GOT3 (cell line): Measurements from ENCODE around the gene CDKAL1.

Experiments
- DNase-seq: peaks from one replicate; lab custom pipeline; 2025; ENCODE audit warnings: mixed read lengths; lab: John Stamatoyannopoulos, UW

CDKAL1 gene

DNA sequence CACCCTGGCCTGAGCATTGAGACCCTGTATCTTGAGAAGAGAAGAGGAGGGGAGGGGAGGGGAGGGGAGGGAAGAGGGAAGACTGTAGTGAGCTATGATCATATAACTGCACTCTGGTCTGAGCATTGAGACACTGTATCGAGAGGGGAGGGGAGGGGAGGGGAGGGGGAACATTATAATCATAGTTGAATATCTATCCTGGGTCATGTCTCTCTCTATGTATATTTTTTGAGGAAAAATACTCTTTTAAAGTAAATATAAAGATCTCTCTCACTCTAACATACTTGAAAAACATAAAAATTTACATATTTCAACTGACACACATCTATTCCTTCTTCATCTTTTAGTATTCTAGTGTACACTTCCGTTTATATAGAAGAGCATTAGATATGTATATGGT is 431.0 kb downstream of the CDKAL1 start:
- DNase-seq: no peak

DNA sequence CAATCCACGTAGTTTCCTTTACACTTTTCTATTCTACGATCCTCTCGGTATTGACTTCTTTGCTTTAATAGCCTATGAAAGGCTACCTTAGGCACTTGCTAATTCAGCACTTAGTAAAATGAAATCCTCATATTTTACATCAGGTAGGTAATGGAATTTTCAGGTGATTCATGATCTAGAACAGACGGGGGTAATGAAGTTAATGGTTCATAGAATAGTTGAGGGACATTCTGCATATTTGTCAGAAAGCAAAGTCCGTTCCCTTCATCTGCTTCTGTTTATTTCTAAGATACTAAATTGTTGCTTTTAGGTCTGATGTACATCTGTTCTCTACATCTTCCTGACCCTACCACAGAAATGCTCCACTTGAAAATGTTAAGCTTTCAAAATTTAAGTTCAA is 431.7 kb downstream of the CDKAL1 start:
- no peak for DNase-seq

GRCh38 chr6:20969551-20969950 is 435.3 kb downstream of the CDKAL1 start:
- no peak for DNase-seq

GRCh38 chr6:20976391-20976918 is 442.2 kb downstream of the CDKAL1 start:
- no peak for DNase-seq

DNA sequence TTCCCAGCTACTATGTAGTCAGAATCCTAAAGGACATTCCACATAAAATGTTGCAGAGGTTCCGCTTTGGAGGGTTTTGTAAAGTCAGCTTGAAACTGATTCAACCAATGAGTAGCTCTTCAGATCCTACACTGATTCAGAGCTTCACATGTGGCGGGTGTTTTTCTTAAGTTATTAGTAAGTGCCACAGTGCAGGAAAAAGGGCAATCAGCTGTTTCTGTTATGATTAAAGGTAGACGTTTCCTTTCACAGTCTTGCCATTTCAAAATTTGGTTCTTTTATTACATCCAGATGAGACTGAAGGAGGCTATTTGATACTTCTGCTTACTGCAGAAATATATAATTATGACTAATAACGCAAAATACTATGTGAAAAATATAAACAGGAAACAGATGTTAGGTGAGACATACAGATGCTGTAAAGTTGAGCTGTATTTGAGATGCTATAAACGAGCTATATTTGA is 443.9 kb downstream of the CDKAL1 start:
- no peak for DNase-seq

DNA sequence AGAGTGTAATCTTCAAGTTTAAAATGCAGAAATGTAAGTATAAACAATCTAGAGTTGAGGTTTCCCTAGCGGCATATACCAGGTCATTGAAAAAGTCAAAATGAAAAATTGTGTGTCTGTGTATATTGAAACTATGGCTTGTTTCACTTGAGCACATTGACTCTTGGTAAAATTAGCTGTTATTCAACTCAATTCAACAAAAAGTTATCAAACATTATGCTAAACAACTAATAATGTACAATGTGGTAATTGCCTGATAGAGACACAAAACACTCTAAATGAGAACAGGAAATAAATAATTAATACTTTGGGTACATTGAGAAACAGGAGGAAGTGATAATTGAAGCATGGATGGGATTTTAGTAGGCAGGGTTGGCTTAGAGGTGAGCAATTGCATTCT is 444.8 kb downstream of the CDKAL1 start:
- DNase-seq: no peak

DNA sequence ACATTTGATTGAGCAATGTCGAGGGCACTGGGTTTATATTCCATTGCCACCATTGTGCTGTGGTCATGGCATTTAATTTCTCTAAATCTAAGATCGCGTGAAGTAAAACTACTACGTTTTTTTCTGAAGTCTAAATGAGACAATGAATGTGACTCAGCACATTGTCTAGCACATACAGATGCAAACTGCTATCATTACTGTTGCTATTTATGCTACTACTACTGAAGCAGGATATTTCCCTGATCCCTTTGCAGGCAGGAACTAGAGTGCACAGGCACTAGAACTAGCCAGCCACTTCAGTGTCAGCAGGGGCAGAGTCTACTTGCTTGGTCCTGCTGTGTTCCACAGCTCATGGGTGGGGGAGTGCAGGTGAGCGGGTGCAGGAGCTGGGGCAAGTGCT is 449.7 kb downstream of the CDKAL1 start:
- DNase-seq: no peak

GRCh38 chr6:20985821-20986220 is 451.6 kb downstream of the CDKAL1 start:
- DNase-seq: no peak

DNA sequence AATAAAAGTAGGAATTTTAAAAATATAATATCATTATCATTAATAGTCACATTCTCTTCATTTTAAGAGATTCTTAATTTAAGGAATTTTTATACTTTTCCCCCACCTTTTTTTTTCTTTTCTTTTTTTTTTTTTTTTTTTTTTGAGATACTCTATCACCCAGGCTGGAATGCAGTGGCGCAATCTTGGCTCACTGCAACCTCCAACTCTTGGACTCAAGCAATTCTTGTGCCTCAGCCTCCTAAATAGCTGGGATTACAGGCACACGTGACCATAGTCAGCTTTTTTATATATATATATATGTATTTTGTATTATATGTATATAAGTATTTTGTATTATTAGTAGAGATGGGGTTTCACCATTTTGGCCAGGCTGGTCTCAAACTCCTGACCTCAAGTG is 457.7 kb downstream of the CDKAL1 start:
- DNase-seq: no peak

- no peak for DNase-seq
These were observed 461.8 kb downstream of the CDKAL1 start for GRCh38 chr6:20996099-20996498.

- DNase-seq: no peak
These were observed 463.0 kb downstream of the CDKAL1 start for GRCh38 chr6:20997143-20997769.

DNA sequence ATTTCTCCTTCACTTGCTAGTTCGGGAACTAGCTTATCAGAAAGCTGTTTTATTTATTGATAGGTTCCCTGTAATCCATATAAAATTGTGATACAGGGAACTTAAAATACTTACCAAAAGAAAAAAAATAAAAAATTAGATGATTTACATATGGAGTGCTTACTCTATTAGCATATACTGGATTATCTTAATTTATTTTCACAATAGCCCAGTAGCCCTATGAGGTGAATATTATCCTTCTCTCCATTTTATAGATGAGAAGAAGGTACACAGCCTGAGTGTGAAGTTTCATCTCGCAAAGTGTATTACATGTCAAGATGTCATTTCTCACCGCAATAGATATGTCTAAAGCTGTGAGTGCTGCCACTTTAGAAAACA is 463.5 kb downstream of the CDKAL1 start:
- DNase-seq: no peak

DNA sequence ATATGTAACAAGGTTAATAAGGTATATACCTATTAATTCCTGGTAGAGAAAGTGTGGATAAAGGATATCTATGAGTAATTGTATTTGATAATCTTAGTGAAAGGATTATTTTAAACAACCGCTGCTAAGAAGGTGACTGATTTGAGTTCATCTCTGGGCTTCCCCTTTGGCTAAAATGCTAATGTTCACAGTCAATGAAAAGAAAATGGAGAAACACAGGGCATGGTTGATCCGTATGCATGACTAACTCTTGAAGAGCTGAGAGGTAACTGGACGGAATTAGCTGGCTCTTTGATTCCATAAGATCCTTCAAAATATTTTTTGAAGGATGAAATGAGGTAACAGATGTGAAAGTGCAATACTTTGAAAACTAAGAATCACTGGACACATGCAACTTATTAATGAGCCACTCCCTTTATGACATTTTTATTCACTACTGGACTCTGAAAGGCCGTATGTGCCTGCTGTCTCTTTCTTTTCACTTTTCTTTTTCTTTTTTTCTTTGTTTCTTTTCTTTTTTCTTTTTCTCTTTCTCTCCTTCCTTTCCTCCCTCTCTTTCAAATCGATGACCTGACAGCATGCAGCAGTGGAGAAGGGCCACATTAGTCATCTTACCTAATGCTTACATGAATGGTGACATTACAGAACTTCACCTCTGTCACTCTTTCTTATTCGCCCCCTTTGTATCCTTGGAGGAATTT is 464.6 kb downstream of the CDKAL1 start:
- no peak for DNase-seq

DNA sequence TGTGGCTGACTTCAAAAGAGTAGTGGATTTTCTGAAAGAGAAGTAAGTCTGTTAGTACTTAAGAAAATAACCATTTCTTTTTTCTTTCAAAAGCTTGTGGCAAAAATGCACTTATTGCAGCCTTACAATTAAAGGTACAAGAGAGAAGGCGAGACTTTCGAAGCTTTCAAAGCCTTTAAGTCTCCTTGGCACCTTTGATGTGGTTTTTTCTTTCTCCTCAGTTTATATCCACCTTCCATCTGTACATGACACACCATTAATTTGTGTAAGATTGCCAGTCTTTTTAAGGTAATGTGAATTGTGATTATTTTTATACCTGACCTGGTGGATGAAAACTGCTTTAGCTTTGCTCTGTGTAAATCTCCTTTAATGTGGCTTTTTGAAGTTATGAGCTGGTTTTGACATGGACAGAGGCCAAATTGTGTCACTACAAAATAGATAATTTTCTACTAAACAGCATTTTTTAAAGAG is 466.1 kb downstream of the CDKAL1 start:
- DNase-seq: no peak

- no peak for DNase-seq
These were observed 467.5 kb downstream of the CDKAL1 start for GRCh38 chr6:21001736-21002135.

DNA sequence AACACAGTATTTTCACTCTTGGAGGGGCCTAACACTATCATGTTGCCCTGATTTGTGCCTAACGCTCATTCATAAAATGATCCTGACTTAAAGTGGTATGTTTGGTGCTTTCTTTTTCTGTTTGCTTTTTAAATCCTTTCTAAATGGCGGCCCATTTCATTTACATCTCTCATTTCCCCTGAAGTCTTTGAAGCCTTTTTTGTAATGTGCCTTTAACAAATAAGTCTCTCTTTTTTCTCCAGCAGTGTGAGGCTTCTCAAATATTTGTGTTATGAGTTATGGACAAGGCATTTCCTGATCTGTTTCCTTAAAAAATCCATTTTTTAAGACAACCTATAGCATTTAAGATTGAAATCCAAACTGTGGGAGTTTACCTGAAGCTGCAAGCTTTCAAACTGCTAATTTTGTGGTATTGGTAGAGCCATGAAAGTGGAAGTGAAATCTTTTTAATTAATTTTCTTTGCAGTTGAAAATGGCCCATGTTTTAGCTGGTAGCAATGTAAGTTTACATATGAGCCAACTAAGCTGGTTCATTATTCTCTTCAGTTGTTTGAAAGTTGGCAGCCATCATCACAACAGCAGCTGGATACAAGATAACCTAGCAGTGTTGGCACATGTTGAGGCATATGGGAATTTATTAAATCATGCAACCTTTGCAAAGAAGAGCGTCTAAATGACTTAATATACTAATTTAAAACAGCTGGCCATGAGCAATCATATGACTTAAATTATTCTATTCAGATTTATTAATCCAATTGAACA is 469.7 kb downstream of the CDKAL1 start:
- no peak for DNase-seq

DNA sequence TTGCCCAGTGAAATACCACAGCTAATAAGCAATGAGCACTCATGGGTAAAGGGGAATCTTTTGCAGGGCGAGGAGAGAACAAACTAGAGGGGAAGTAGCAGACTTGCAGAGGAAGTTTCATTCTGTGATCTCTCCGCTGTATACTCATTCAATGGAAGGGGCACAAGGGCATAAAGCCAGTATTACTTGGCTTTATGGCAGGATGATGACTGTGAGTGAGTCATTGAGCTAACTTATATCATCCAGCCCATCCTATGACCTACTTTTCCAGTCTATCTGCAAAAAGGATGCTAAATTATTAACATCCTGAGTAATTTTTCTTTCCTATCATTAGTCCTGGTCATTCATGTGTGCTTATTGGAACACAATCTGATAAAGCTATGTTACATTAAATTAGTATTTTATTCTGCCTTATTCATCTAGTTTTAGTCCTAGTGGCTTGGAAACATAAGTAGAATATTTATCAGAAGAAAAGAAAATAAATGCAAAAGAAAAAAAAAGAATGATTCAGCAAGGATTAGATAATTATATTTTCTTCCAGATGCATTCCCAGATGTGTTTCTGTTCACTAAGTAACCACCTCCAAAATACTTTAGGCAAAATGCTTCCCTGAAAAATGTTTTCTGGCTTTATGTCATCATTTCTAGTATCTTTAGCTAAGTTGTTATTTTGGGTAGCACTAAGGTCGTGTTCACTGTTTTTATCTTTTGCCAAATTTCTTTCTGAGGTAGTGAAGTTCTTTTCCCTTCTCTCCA is 471.7 kb downstream of the CDKAL1 start:
- no peak for DNase-seq

GRCh38 chr6:21019614-21020013 is 485.4 kb downstream of the CDKAL1 start:
- DNase-seq: no peak

DNA sequence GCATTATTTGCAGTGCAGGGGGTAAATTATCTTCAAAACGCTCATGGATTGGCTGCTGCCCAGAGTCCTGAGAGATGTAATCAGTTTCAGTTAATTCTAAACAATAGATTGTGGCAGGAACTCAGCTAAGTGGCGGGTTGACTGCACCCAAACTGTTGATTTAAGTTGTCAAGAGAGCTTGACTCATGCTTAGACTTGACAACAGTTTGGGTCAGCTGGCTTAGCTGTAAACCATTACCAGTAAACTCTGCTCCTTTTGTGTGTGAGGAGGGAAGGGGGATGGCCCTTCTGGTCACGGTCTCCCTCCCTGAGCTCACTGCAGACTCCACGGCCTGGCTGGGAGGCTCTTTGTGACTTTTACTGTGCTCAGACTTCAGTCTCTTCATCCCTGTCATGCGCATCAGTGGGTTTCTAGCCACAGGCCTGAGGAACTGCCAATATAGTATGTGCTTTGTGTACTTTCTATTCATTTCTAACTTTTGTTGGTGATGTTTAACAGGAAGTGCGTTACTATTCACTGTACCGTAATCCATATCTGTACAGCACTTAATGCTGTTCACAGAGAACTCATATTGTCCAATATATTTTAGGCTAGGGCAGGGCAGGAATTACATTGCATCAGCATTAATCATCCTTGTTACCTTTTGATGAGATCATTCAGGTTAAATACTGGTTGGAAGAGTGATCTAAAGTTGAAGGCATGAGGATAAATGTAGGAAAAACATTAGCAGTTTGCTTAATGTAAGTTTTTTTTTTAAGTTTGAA is 488.3 kb downstream of the CDKAL1 start:
- DNase-seq: no peak

DNA sequence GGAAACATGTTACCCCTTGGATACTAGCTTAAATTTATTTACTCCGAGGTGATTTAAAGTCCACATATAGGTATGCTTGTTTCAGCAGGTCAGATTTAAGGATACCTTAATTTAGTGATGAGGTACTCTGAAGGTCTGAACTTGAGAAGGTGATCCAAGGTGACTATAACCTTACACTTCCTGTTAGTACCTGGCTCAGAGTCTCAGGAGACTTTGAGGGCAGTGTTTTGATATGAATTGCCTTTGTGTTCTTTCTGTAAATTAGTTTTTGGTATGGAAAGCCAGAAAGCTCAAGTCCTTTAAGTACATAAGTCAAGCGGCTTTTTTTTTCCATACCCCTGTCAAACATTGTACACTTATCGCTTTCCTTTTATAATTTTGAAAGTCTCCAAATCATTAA is 489.0 kb downstream of the CDKAL1 start:
- DNase-seq: no peak

- no peak for DNase-seq
These were observed 490.4 kb downstream of the CDKAL1 start for GRCh38 chr6:21024616-21025015.
